Neural crest cell (in vitro differentiated cells): ENCODE measurements around the gene GCC2. TPM values are rescaled to one million over a fixed set of nuclear protein-coding genes. Genes with fewer than 3 reads are reported as not detected.
"Not testable (repeated sequence)": the region's sequence is repeated elsewhere in the genome, so short reads cannot be mapped to it uniquely, and the experiment has no call there.

Source experiments
- DNase-seq: peaks from one replicate; pipeline ENCODE4 v3.0.0; 2021; ENCODE audit warnings: low read depth, mixed read lengths, low spot score
- H3K27ac Mint-ChIP-seq: one replicate; pipeline ENCODE4 v1.8.0; 2021; ENCODE audit warnings: mild to moderate bottlenecking, mixed read lengths; ENCODE audit not compliant: unreplicated experiment
- H3K27me3 Mint-ChIP-seq: 2 replicates; pipeline ENCODE4 v1.8.0; 2021; ENCODE audit warnings: low read depth, mild to moderate bottlenecking, mixed read lengths
- H3K36me3 Mint-ChIP-seq: 2 replicates; pipeline ENCODE4 v1.8.0; 2021; ENCODE audit warnings: low read depth, mild to moderate bottlenecking, mixed read lengths
- H3K4me1 Mint-ChIP-seq: 2 replicates; pipeline ENCODE4 v1.8.0; 2021; ENCODE audit warnings: mixed read lengths
- H3K4me3 Mint-ChIP-seq: one replicate; pipeline ENCODE4 v1.8.0; 2021; ENCODE audit warnings: mild to moderate bottlenecking, mixed read lengths
- H3K9me3 Mint-ChIP-seq: 2 replicates; pipeline ENCODE4 v1.8.0; 2021; ENCODE audit warnings: mixed read lengths
- CTCF ChIP-seq: fragments of 200-600 bp; sonication (generic); conservative IDR thresholded peaks from 2 replicates; pipeline ENCODE4 v1.5.0; 2021; ENCODE audit warnings: antibody characterized with exemption, mild to moderate bottlenecking
- total RNA-seq: library from RNA; stranded (reverse); gene quantifications from 2 replicates; pipeline ENCODE4 v1.2.1, GENCODE V29; 2021

Gene GCC2
- total RNA-seq, 1 donor from 2014 or later: 24.9 TPM

- H3K27me3 Mint-ChIP-seq: no peaks in the 10 kb centered on the region
- no peaks in the 10 kb centered on the region for H3K9me3 Mint-ChIP-seq
- no peak for TF ChIP-seq CTCF
- peaks cover 2% of the 10 kb centered on the region for H3K36me3 Mint-ChIP-seq
- H3K4me3 Mint-ChIP-seq: peak overlapping the region; percentile 92
- H3K27ac Mint-ChIP-seq: no peak overlapping the region
- no peak for DNase-seq
- H3K4me1 Mint-ChIP-seq: peaks cover 22% of the 10 kb centered on the region
Measured at GRCh38 chr2:108446703-108447102, 2.3 kb upstream of the GCC2 start.

GRCh38 chr2:108447947-108448677 lies 894 bp upstream of the GCC2 start:
- no peak for DNase-seq
- H3K4me3 Mint-ChIP-seq: peak overlapping the region; percentile 92
- H3K36me3 Mint-ChIP-seq: peaks cover 7% of the 10 kb centered on the region
- peak overlapping the region; percentile 71 for H3K27ac Mint-ChIP-seq
- no peaks in the 10 kb centered on the region for H3K9me3 Mint-ChIP-seq
- peaks cover 22% of the 10 kb centered on the region for H3K4me1 Mint-ChIP-seq
- no peaks in the 10 kb centered on the region for H3K27me3 Mint-ChIP-seq
- TF ChIP-seq CTCF: no peak

- Mint-ChIP-seq H3K4me1 (peaks cover 22% of the 10 kb centered on the region), H3K27me3 (no peaks in the 10 kb centered on the region), H3K36me3 (peaks cover 13% of the 10 kb centered on the region), H3K27ac (peak overlapping the region; percentile 90), H3K9me3 (no peaks in the 10 kb centered on the region), H3K4me3 (peak overlapping the region; percentile 92)
- TF ChIP-seq CTCF: no peak
- DNase-seq: no peak
Measured at GRCh38 chr2:108449410-108450130, 564 bp downstream of the GCC2 start.

GRCh38 chr2:108450863-108451262 lies 1.9 kb downstream of the GCC2 start:
- Mint-ChIP-seq H3K36me3 (peaks cover 25% of the 10 kb centered on the region), H3K9me3 (peaks cover 2% of the 10 kb centered on the region), H3K4me3 (peak overlapping the region; percentile 92), H3K4me1 (peaks cover 22% of the 10 kb centered on the region), H3K27me3 (no peaks in the 10 kb centered on the region), H3K27ac (no peak overlapping the region)
- no peak for TF ChIP-seq CTCF
- no peak for DNase-seq

- no peak for TF ChIP-seq CTCF
- peak overlapping the region; percentile 60 for H3K4me3 Mint-ChIP-seq
- no peak for DNase-seq
- no peaks in the 10 kb centered on the region for H3K27me3 Mint-ChIP-seq
- peaks cover 22% of the 10 kb centered on the region for H3K4me1 Mint-ChIP-seq
- no peak overlapping the region for H3K27ac Mint-ChIP-seq
- H3K9me3 Mint-ChIP-seq: peaks cover 7% of the 10 kb centered on the region
- H3K36me3 Mint-ChIP-seq: peaks cover 33% of the 10 kb centered on the region
Measured at GRCh38 chr2:108451976-108452375, 3.0 kb downstream of the GCC2 start.

- H3K27me3 Mint-ChIP-seq, H3K4me3 Mint-ChIP-seq, DNase-seq, H3K27ac Mint-ChIP-seq: not testable (repeated sequence)
- H3K4me1 Mint-ChIP-seq: peaks cover 14% of the 10 kb centered on the region
- H3K36me3 Mint-ChIP-seq: peaks cover 49% of the 10 kb centered on the region
- peaks cover 17% of the 10 kb centered on the region for H3K9me3 Mint-ChIP-seq
Measured at GRCh38 chr2:108453530-108453929, 4.5 kb downstream of the GCC2 start.
